Measurements from ENCODE around the gene ZDHHC3.

- TF ChIP-seq, protein P1, sequence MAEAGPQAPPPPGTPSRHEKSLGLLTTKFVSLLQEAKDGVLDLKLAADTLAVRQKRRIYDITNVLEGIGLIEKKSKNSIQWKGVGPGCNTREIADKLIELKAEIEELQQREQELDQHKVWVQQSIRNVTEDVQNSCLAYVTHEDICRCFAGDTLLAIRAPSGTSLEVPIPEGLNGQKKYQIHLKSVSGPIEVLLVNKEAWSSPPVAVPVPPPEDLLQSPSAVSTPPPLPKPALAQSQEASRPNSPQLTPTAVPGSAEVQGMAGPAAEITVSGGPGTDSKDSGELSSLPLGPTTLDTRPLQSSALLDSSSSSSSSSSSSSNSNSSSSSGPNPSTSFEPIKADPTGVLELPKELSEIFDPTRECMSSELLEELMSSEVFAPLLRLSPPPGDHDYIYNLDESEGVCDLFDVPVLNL (CRISPR knock-in tag; IDR thresholded peaks at IDR 0.05; ENCODE audit: borderline replicate concordance, low read depth): no peak
- TF ChIP-seq, protein P2, sequence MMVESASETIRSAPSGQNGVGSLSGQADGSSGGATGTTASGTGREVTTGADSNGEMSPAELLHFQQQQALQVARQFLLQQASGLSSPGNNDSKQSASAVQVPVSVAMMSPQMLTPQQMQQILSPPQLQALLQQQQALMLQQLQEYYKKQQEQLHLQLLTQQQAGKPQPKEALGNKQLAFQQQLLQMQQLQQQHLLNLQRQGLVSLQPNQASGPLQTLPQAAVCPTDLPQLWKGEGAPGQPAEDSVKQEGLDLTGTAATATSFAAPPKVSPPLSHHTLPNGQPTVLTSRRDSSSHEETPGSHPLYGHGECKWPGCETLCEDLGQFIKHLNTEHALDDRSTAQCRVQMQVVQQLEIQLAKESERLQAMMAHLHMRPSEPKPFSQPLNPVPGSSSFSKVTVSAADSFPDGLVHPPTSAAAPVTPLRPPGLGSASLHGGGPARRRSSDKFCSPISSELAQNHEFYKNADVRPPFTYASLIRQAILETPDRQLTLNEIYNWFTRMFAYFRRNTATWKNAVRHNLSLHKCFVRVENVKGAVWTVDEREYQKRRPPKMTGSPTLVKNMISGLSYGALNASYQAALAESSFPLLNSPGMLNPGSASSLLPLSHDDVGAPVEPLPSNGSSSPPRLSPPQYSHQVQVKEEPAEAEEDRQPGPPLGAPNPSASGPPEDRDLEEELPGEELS (CRISPR knock-in tag; IDR thresholded peaks at IDR 0.05): no peak
- no peak for TF ChIP-seq NR3C1 (CRISPR knock-in tag; conservative IDR thresholded peaks at IDR 0.05; ENCODE audit: low read depth)
- TF ChIP-seq, protein P3, sequence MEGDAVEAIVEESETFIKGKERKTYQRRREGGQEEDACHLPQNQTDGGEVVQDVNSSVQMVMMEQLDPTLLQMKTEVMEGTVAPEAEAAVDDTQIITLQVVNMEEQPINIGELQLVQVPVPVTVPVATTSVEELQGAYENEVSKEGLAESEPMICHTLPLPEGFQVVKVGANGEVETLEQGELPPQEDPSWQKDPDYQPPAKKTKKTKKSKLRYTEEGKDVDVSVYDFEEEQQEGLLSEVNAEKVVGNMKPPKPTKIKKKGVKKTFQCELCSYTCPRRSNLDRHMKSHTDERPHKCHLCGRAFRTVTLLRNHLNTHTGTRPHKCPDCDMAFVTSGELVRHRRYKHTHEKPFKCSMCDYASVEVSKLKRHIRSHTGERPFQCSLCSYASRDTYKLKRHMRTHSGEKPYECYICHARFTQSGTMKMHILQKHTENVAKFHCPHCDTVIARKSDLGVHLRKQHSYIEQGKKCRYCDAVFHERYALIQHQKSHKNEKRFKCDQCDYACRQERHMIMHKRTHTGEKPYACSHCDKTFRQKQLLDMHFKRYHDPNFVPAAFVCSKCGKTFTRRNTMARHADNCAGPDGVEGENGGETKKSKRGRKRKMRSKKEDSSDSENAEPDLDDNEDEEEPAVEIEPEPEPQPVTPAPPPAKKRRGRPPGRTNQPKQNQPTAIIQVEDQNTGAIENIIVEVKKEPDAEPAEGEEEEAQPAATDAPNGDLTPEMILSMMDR (IDR thresholded peaks at IDR 0.05): no peak
- TF ChIP-seq, protein P4, sequence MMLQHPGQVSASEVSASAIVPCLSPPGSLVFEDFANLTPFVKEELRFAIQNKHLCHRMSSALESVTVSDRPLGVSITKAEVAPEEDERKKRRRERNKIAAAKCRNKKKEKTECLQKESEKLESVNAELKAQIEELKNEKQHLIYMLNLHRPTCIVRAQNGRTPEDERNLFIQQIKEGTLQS (CRISPR knock-in tag; conservative IDR thresholded peaks at IDR 0.05): no peak
- no peak for TF ChIP-seq USF1 (CRISPR knock-in tag; IDR thresholded peaks at IDR 0.05)
These were observed 32.1 kb upstream of the ZDHHC3 start for GRCh38 chr3:45008117-45008516.
